Caco-2 (cell line): ENCODE data around the gene SLC35F1. TPM values are rescaled to one million over a fixed set of nuclear protein-coding genes. Genes with fewer than 3 reads are reported as not detected.

Source experiments
- BruUV-seq: library from RNA; stranded (reverse); fragments of 400-500 nt; replicated peaks from 2 replicates; lab custom pipeline; 2021; lab: Mats Ljungman, UMichigan
- CTCF ChIA-PET: fragments of 300-600 bp; sonication (Branson Sonifier 250); formaldehyde crosslinking; loops from one replicate; lab custom pipeline; 2022; ENCODE audit warnings: antibody characterized with exemption; lab: Charles Lee
- POLR2A ChIA-PET: fragments of 300-600 bp; sonication (Branson Sonifier 250); formaldehyde crosslinking; loops from one replicate; lab custom pipeline; 2022; ENCODE audit warnings: antibody characterized with exemption; lab: Charles Lee
- DNase-seq, 2 experiments: peaks; one replicate each; pipeline versions ENCODE4 v3.0.0 to v3.0.0-alpha.2; 2020 to 2022
- H3K27me3 ChIP-seq: replicated peaks from 2 replicates; pipeline ENCODE4 v1.6.0; 2011; ENCODE audit warnings: low read length; ENCODE audit not compliant: control insufficient read depth, insufficient read depth
- H3K36me3 ChIP-seq: 2 replicates; pipeline ENCODE4 v1.5.1; 2011; ENCODE audit warnings: low read length; ENCODE audit not compliant: control insufficient read depth, insufficient read depth
- H3K4me1 ChIP-seq: fragments of 250-450 bp; sonication (Bioruptor Pico); 2 replicates; pipeline ENCODE4 v1.5.1; 2020; ENCODE audit warnings: mild to moderate bottlenecking
- H3K4me3 ChIP-seq: 2 replicates; pipeline ENCODE4 v1.5.1; 2011; ENCODE audit warnings: low read depth, mild to moderate bottlenecking, control low read depth, low read length
- H3K9me3 ChIP-seq: fragments of 250-450 bp; sonication (Bioruptor Pico); 2 replicates; pipeline ENCODE4 v1.5.1; 2020; ENCODE audit warnings: mild to moderate bottlenecking, moderate library complexity
- H3K27ac Mint-ChIP-seq: one replicate; pipeline ENCODE4 v1.8.0; 2022; ENCODE audit warnings: mixed read lengths; ENCODE audit not compliant: unreplicated experiment
- H3K27me3 Mint-ChIP-seq: one replicate; pipeline ENCODE4 v1.8.0; 2022; ENCODE audit warnings: mixed read lengths; ENCODE audit not compliant: insufficient read depth, unreplicated experiment
- H3K36me3 Mint-ChIP-seq: one replicate; pipeline ENCODE4 v1.8.0; 2022; ENCODE audit warnings: mild to moderate bottlenecking, mixed read lengths; ENCODE audit not compliant: insufficient read depth, unreplicated experiment
- H3K4me1 Mint-ChIP-seq: one replicate; pipeline ENCODE4 v1.8.0; 2022; ENCODE audit warnings: low read depth, mixed read lengths; ENCODE audit not compliant: unreplicated experiment
- H3K4me3 Mint-ChIP-seq: one replicate; pipeline ENCODE4 v1.8.0; 2022; ENCODE audit warnings: mild to moderate bottlenecking, moderate library complexity, mixed read lengths; ENCODE audit not compliant: unreplicated experiment
- H3K9me3 Mint-ChIP-seq: one replicate; pipeline ENCODE4 v1.8.0; 2022; ENCODE audit warnings: mixed read lengths; ENCODE audit not compliant: unreplicated experiment
- intact Hi-C: fragments of 100-400 bp; cut with micrococcal nuclease; formaldehyde crosslinking; loops from one replicate; pipeline ENCODE4 v1.10.0; 2022; ENCODE audit not compliant: unreplicated experiment
- total RNA-seq: library from RNA; stranded (reverse); gene quantifications from 2 replicates; pipeline ENCODE4 v1.2.3, GENCODE V29; 2022
- TF ChIP-seq, protein P1 (sequence below), 2 experiments: fragments of 200-600 bp in 1 of 2; IDR thresholded peaks; 1 replicate in 1 of 2; 2 replicates in 1 of 2; pipeline versions ENCODE4 v1.5.1 to v1.8.0; 2011 to 2022; ENCODE audit warnings: antibody characterized with exemption in 1 of 2, control low read depth in 1 of 2, inconsistent platforms in 1 of 2, low read depth in 1 of 2, low read length in 1 of 2, mild to moderate bottlenecking in 1 of 2, moderate library complexity in 1 of 2; ENCODE audit not compliant: insufficient read depth in 1 of 2, severe bottlenecking in 1 of 2, unreplicated experiment in 1 of 2

SLC35F1 gene
- total RNA-seq, 1 experiment from 2014 or later, result not detected

DNA sequence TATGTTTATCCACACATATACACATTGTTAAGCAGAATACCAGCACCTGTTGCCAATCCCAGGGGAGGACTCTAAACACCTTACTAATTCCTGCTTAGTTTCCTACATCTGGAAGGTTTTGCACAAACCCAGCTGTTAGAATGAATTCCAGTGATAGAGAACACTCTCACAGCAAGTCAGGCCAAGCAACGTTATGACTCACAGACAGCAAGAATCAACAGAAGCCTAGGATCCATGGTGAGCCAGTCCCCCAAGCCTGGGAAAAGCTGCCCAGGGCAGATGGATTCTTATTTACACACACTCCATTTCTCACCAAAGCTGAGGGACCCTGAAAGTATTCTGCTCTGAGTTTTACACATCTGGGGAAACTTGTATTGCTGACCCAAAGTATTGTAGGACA lies 291.7 kb downstream of the SLC35F1 start:
- no peaks in the 10 kb centered on the region for H3K4me1 ChIP-seq
- ChIA-PET CTCF (no interaction called here), POLR2A (no interaction called here)
- H3K36me3 Mint-ChIP-seq, result no peaks in the 10 kb centered on the region
- intact Hi-C loops, result no loop called here
- no peak for DNase-seq
- BruUV-seq, result no TSS peak
- H3K27me3 Mint-ChIP-seq, result no peaks in the 10 kb centered on the region
- TF ChIP-seq, protein P1, sequence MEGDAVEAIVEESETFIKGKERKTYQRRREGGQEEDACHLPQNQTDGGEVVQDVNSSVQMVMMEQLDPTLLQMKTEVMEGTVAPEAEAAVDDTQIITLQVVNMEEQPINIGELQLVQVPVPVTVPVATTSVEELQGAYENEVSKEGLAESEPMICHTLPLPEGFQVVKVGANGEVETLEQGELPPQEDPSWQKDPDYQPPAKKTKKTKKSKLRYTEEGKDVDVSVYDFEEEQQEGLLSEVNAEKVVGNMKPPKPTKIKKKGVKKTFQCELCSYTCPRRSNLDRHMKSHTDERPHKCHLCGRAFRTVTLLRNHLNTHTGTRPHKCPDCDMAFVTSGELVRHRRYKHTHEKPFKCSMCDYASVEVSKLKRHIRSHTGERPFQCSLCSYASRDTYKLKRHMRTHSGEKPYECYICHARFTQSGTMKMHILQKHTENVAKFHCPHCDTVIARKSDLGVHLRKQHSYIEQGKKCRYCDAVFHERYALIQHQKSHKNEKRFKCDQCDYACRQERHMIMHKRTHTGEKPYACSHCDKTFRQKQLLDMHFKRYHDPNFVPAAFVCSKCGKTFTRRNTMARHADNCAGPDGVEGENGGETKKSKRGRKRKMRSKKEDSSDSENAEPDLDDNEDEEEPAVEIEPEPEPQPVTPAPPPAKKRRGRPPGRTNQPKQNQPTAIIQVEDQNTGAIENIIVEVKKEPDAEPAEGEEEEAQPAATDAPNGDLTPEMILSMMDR (IDR thresholded peaks at IDR 0.05; ENCODE audit: insufficient read depth in 1 of 2, low read depth in 1 of 2, low read length in 1 of 2, severe bottlenecking in 1 of 2, unreplicated experiment in 1 of 2), result no peak
- H3K27me3 ChIP-seq, result no peaks in the 10 kb centered on the region
- H3K4me1 Mint-ChIP-seq, result no peaks in the 10 kb centered on the region
- no peaks in the 10 kb centered on the region for H3K36me3 ChIP-seq
- H3K4me3 Mint-ChIP-seq, result no peak overlapping the region
- H3K9me3 Mint-ChIP-seq, result no peaks in the 10 kb centered on the region
- no peak overlapping the region for H3K4me3 ChIP-seq
- H3K27ac Mint-ChIP-seq, result no peak overlapping the region
- no peaks in the 10 kb centered on the region for H3K9me3 ChIP-seq

DNA sequence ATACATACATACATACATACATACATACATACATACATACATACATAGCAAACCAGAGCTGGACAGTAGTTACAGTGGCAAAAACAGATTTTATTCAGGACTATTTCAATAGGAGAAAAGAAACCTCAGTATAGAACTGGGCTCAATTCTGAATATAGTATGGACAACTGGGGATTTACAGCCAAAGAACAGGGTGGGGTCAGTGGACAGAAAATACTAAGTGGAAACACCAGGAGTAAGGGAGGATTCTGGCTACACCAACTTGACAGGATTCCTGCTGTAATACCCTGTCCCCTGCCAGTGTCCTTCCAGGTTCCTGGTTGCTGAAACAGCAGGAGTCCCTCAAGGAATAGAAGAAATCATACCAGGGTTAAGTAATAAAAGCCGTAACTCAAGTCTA lies 293.1 kb downstream of the SLC35F1 start:
- POLR2A ChIA-PET, result no interaction called here
- Histone ChIP-seq H3K36me3 (no peaks in the 10 kb centered on the region), H3K9me3 (no peaks in the 10 kb centered on the region), H3K4me3 (no peak overlapping the region), H3K4me1 (no peaks in the 10 kb centered on the region), H3K27me3 (no peaks in the 10 kb centered on the region)
- intact Hi-C loops, result no loop called here
- Mint-ChIP-seq H3K27me3 (no peaks in the 10 kb centered on the region), H3K9me3 (no peaks in the 10 kb centered on the region), H3K4me3 (no peak overlapping the region), H3K4me1 (no peaks in the 10 kb centered on the region), H3K36me3 (no peaks in the 10 kb centered on the region), H3K27ac (no peak overlapping the region)
- BruUV-seq, result no TSS peak
- DNase-seq, result no peak
- CTCF ChIA-PET, result no interaction called here
- TF ChIP-seq, protein P1 (IDR thresholded peaks at IDR 0.05; ENCODE audit: insufficient read depth in 1 of 2, low read depth in 1 of 2, low read length in 1 of 2, severe bottlenecking in 1 of 2, unreplicated experiment in 1 of 2), result no peak

DNA sequence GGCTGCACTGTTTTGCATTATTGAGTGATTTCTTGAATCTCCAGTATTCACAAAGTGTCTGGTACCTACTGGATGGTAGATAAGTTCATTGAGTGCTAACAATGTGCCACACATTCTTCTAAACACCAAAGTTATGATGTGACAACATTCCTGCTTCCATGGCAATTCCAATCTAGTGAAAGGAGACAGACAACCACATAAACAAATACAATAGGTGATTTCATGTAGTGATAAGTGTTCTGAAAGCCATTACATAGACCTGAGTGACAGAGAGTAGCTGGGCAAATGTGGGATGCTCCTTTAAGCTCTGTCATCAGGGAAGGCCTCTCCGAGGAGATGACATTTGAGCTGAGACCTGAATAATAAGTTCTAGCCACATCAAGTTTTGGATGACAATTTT lies 295.5 kb downstream of the SLC35F1 start:
- no peak overlapping the region for H3K27ac Mint-ChIP-seq
- H3K27me3 ChIP-seq, result no peaks in the 10 kb centered on the region
- intact Hi-C loops, result no loop called here
- POLR2A ChIA-PET, result no interaction called here
- CTCF ChIA-PET, result no interaction called here
- H3K36me3 ChIP-seq, result no peaks in the 10 kb centered on the region
- no peak overlapping the region for H3K4me3 Mint-ChIP-seq
- no peaks in the 10 kb centered on the region for H3K36me3 Mint-ChIP-seq
- H3K4me1 ChIP-seq, result no peaks in the 10 kb centered on the region
- DNase-seq, result no peak
- H3K27me3 Mint-ChIP-seq, result no peaks in the 10 kb centered on the region
- H3K4me1 Mint-ChIP-seq, result no peaks in the 10 kb centered on the region
- no peaks in the 10 kb centered on the region for H3K9me3 ChIP-seq
- no peak overlapping the region for H3K4me3 ChIP-seq
- no peaks in the 10 kb centered on the region for H3K9me3 Mint-ChIP-seq
- TF ChIP-seq, protein P1 (IDR thresholded peaks at IDR 0.05; ENCODE audit: insufficient read depth in 1 of 2, low read depth in 1 of 2, low read length in 1 of 2, severe bottlenecking in 1 of 2, unreplicated experiment in 1 of 2), result no peak
- BruUV-seq, result no TSS peak
